Lower lobe of right lung (tissue), 2 donors: ENCODE measurements around the gene BRD3OS. TPM values are rescaled to one million over a fixed set of nuclear protein-coding genes. Genes with fewer than 3 reads are reported as not detected.

Experiments used
- ATAC-seq, 2 donors: fragments of 200-7000 bp; cut with Tn5 transposase; one replicate each; pipeline ENCODE4 v1.9.1; 2020 to 2022; ENCODE audit warnings: mild to moderate bottlenecking in 2 of 2, moderate library complexity in 2 of 2
- DNase-seq: peaks from one replicate; pipeline ENCODE4 v3.0.0-alpha.2; 2020
- H3K27ac ChIP-seq: fragments of 200-600 bp; one replicate; pipeline ENCODE4 v1.8.0; 2022
- H3K27me3 ChIP-seq: fragments of 200-600 bp; one replicate; pipeline ENCODE4 v1.8.0; 2022; ENCODE audit warnings: low read depth
- H3K36me3 ChIP-seq: fragments of 200-600 bp; one replicate; pipeline ENCODE4 v1.8.0; 2022; ENCODE audit warnings: mild to moderate bottlenecking
- H3K4me1 ChIP-seq: fragments of 200-600 bp; one replicate; pipeline ENCODE4 v1.8.0; 2022
- H3K4me3 ChIP-seq: fragments of 200-600 bp; one replicate; pipeline ENCODE4 v1.8.0; 2022; ENCODE audit warnings: mild to moderate bottlenecking
- H3K9me3 ChIP-seq: fragments of 200-600 bp; one replicate; pipeline ENCODE4 v1.8.0; 2022
- CTCF ChIP-seq: fragments of 200-600 bp; IDR thresholded peaks from one replicate; pipeline ENCODE4 v1.8.0; 2022; ENCODE audit warnings: antibody characterized with exemption, mild to moderate bottlenecking
- intact Hi-C: fragments of 100-400 bp; cut with DNase I; formaldehyde crosslinking; loops from one replicate; pipeline ENCODE4 v1.11.0; 2022
- total RNA-seq: library from RNA; stranded (reverse); fragmentation: NEBNext Ultra II Directional; extraction: Animal tissue kit (Norgen Biotek cat#: 25700); gene quantifications from one replicate; pipeline ENCODE4 v1.2.1, GENCODE V29; 2021
- donor health status: DM: no; HTN: yes; CAD: no; lungs with severe emphysema.

The BRD3OS gene
- total RNA-seq, 1 donor from 2014 or later: 15.6 TPM

GRCh38 chr9:134076644-134077043 lies 51.4 kb downstream of the BRD3OS start:
- intact Hi-C loops: no loop called here
- Histone ChIP-seq H3K4me3 (no peak overlapping the region), H3K27ac (no peak overlapping the region), H3K9me3 (peaks cover 9% of the 10 kb centered on the region), H3K4me1 (no peaks in the 10 kb centered on the region), H3K27me3 (peaks cover 4% of the 10 kb centered on the region), H3K36me3 (no peaks in the 10 kb centered on the region)
- no peak for DNase-seq
- TF ChIP-seq CTCF: no peak
- ATAC-seq: no peak

Other genes with a start within 250 kb of the BRD3OS start
- gene VAV2, start 33.2 kb upstream of the BRD3OS start, total RNA-seq: 26.9 TPM
- 35.5 TPM for gene BRD3, start 42.5 kb downstream of the BRD3OS start, total RNA-seq
- gene WDR5, start 110.6 kb downstream of the BRD3OS start, total RNA-seq: 22.6 TPM
- gene RNU6ATAC, start 139.1 kb downstream of the BRD3OS start, total RNA-seq: 248 TPM